ENCODE measurements around the gene EIF3D. TPM values are rescaled to one million over a fixed set of nuclear protein-coding genes. Genes with fewer than 3 reads are reported as not detected.

EIF3D gene
- total RNA-seq, 1 donor from 2014 or later, result 164 TPM

DNA sequence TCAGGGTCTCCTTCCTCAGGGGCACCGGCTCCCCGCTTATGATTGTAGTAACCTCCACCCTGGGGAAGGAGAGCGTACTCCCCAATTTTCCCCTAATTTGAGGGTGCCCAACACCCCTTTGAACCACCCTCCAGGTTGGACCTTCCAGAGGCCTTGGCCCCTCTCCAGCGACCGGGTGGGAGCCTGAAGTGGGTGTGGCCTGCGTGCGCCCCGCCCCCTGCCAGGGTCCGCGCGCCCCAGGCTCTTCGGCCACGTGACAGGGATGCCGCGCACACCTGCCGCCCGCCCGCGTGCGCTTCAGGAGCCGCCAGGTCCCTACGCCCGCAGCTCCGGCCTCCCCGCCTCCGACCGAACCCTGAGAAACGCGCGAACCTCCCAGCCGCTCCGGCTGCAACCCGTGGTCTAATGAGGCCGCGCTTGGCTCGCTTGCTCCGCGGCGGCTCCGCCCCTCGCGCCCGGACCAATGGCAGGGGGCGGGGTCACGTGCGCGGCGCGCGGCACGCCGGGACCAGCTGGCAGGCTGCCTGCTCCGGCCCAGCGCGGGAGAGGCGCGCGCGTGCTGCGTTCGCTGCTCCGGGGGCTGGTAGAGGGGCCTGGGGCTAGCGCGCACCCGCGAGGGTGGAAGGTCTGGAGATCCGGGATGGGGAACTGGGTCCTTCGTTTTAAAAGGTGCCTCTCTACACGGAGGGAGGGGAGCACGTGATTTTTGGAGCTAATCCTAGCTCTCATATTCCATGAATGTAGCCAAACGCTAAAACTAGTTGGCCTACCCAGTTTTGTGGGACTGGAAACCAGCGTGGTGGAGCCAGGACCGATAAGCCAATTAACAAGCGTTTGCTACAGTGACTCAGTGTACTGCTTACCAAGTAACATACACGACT, 22.1 kb downstream of the EIF3D start, which contains the start of gene FOXRED2:
FOXRED2 (minus strand) TSS at position 404 of the 881 bp plus-strand sequence. CDS start 618 bp downstream, outside the sequence.
- Mint-ChIP-seq H3K27me3 (no peaks in the 10 kb centered on the region), H3K4me1 (ENCODE audit: low read depth) (peaks cover 5% of the 10 kb centered on the region), H3K4me3 (ENCODE audit: low read depth) (peak within 1 kb of the TSS; percentile 58), H3K27ac (no peak within 1 kb of the TSS), H3K36me3 (ENCODE audit: insufficient read depth) (peaks cover 12% of the 10 kb centered on the region), H3K9me3 (ENCODE audit: low read depth) (peaks cover 3% of the 10 kb centered on the region)
- DNase-seq (ENCODE audit: low spot score, unreplicated experiment), result peak; percentile 83
- TF ChIP-seq CTCF (IDR thresholded peaks at IDR 0.05; ENCODE audit: unreplicated experiment), result no peak

DNA sequence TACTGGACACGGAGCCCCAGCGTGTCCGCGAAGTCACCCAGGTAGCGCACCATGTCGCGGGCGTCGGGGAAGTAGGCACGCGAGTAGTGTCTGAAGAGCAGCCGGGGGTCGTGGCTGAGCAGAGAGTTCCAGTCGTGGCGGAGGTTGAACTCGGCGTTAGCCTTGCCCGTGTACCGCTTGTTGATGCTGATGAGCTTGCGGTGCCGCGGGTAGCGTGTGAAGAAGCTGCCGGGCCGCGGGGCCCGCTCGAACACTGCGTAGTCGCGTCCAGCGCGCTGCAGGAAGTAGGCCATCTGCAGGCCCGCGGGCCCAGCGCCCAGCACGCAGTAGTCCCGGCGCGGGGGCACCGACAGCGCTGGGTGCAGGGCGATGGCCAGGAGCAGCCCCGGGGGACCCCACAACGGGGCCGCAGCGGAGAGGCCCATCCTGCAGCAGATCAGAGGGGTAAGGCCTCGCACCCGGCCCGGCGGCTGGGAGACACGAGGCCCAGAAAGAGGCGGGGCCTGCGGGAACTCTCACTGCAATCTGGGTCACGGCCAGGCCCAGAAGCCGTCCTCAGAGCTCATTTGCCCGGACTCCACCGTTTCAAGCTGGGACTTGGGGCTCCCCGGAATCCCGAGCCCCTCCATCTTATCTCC, 22.8 kb downstream of the EIF3D start:
- Mint-ChIP-seq H3K27me3 (no peaks in the 10 kb centered on the region), H3K27ac (no peak overlapping the region), H3K9me3 (ENCODE audit: low read depth) (peaks cover 3% of the 10 kb centered on the region), H3K36me3 (ENCODE audit: insufficient read depth) (peaks cover 8% of the 10 kb centered on the region), H3K4me3 (ENCODE audit: low read depth) (peak overlapping the region; percentile 51), H3K4me1 (ENCODE audit: low read depth) (peaks cover 5% of the 10 kb centered on the region)
- no peak for DNase-seq (ENCODE audit: low spot score, unreplicated experiment)
- TF ChIP-seq CTCF (IDR thresholded peaks at IDR 0.05; ENCODE audit: unreplicated experiment), result no peak

- TF ChIP-seq CTCF (IDR thresholded peaks at IDR 0.05; ENCODE audit: unreplicated experiment), result no peak
- H3K4me1 Mint-ChIP-seq (ENCODE audit: low read depth), result no peaks in the 10 kb centered on the region
- no peak overlapping the region for H3K27ac Mint-ChIP-seq
- no peaks in the 10 kb centered on the region for H3K27me3 Mint-ChIP-seq
- H3K36me3 Mint-ChIP-seq (ENCODE audit: insufficient read depth), result peaks cover 2% of the 10 kb centered on the region
- no peak overlapping the region for H3K4me3 Mint-ChIP-seq (ENCODE audit: low read depth)
- H3K9me3 Mint-ChIP-seq (ENCODE audit: low read depth), result no peaks in the 10 kb centered on the region
- no peak for DNase-seq (ENCODE audit: low spot score, unreplicated experiment)
Measured at GRCh38 chr22:36497910-36498665, 30.9 kb downstream of the EIF3D start.

DNA sequence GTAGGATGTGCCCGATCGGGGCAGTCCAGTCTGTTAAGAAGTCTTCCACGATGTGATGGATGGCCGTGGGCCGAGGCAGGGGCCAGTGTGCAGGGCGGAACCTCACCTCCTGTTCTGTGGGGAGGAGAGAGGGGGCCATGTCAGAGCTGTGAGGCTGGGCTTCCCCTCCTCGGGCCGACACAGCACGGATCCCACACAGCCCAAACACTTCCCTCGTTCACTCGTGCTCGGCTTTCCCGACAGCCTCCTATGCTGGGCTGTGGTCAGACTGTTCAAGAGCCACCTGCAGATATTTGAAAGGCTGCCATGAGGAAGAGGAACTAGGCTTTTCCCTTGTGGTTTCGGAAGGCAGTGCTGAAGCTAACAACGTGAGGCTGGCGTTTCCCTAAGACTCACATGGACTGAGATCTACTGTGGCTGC, 35.3 kb downstream of the EIF3D start:
- Mint-ChIP-seq H3K36me3 (ENCODE audit: insufficient read depth) (peaks cover 5% of the 10 kb centered on the region), H3K27ac (no peak overlapping the region), H3K27me3 (no peaks in the 10 kb centered on the region), H3K4me1 (ENCODE audit: low read depth) (no peaks in the 10 kb centered on the region), H3K9me3 (ENCODE audit: low read depth) (no peaks in the 10 kb centered on the region), H3K4me3 (ENCODE audit: low read depth) (no peak overlapping the region)
- TF ChIP-seq CTCF (IDR thresholded peaks at IDR 0.05; ENCODE audit: unreplicated experiment), result no peak
- no peak for DNase-seq (ENCODE audit: low spot score, unreplicated experiment)

- DNase-seq (ENCODE audit: low spot score, unreplicated experiment), result no peak
- Mint-ChIP-seq H3K36me3 (ENCODE audit: insufficient read depth) (peaks cover 7% of the 10 kb centered on the region), H3K4me3 (ENCODE audit: low read depth) (no peak overlapping the region), H3K27me3 (no peaks in the 10 kb centered on the region), H3K4me1 (ENCODE audit: low read depth) (no peaks in the 10 kb centered on the region), H3K27ac (no peak overlapping the region), H3K9me3 (ENCODE audit: low read depth) (no peaks in the 10 kb centered on the region)
- TF ChIP-seq CTCF (IDR thresholded peaks at IDR 0.05; ENCODE audit: unreplicated experiment), result no peak
Measured at GRCh38 chr22:36492109-36492508, 36.9 kb downstream of the EIF3D start.

Measured in progenitor cell of endocrine pancreas (in vitro differentiated cells).